SU-DHL-6 (cell line): Measurements from ENCODE around the gene SPOCK1.

Experiments used
- CTCF ChIP-seq: fragments of 200-600 bp; sonication (generic); IDR thresholded peaks from one replicate; pipeline ENCODE4 v1.5.1; 2017; ENCODE audit warnings: antibody characterized with exemption, mild to moderate bottlenecking, low read length, moderate library complexity; ENCODE audit not compliant: insufficient read depth, poor library complexity, severe bottlenecking
- EZH2phosphoT487 ChIP-seq: fragments of 200-600 bp; sonication (generic), shearing (Covaris generic); conservative IDR thresholded peaks from 2 replicates; pipeline ENCODE4 v1.6.1; 2018; ENCODE audit warnings: mild to moderate bottlenecking, antibody characterized with exemption, low read length, moderate library complexity, mixed read lengths

GRCh38 chr5:136981936-136982335 is 517.2 kb downstream of the SPOCK1 start:
- no peak for TF ChIP-seq EZH2phosphoT487
- TF ChIP-seq CTCF, result no peak
